Measurements from ENCODE around the gene PRKCH. TPM values are rescaled to one million over a fixed set of nuclear protein-coding genes. Genes with fewer than 3 reads are reported as not detected.

The PRKCH gene
- total and polyA plus RNA-seq, 9 of the 15 experiments (the other 6 are each of a cell fraction or from before 2014, with no cell fraction given), result 0.61 to 4.4 (median 4.0) TPM

- TF ChIP-seq L3MBTL2 (IDR thresholded peaks at IDR 0.05) (peak; percentile 40; the same call in 1 of the 2 replicates), TRIM25 (IDR thresholded peaks at IDR 0.05; ENCODE audit: borderline replicate concordance) (no peak), MAFK (IDR thresholded peaks at IDR 0.05; ENCODE audit: low read length) (peak; percentile 87), PHF8 (IDR thresholded peaks at IDR 0.05; ENCODE audit: borderline replicate concordance, low read length) (no peak), TFE3 (CRISPR knock-in tag; IDR thresholded peaks at IDR 0.05) (no peak)
- TF ChIP-seq, protein P1, sequence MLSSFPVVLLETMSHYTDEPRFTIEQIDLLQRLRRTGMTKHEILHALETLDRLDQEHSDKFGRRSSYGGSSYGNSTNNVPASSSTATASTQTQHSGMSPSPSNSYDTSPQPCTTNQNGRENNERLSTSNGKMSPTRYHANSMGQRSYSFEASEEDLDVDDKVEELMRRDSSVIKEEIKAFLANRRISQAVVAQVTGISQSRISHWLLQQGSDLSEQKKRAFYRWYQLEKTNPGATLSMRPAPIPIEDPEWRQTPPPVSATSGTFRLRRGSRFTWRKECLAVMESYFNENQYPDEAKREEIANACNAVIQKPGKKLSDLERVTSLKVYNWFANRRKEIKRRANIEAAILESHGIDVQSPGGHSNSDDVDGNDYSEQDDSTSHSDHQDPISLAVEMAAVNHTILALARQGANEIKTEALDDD (IDR thresholded peaks at IDR 0.05), result peak; percentile 80
These were observed 241.2 kb downstream of the PRKCH start (continued) for GRCh38 chr14:61562321-61563161.
